ENCODE measurements around the gene CCP110. TPM values are rescaled to one million over a fixed set of nuclear protein-coding genes. Genes with fewer than 3 reads are reported as not detected.
A peak's percentile ranks its signal among the peaks of the same experiment; 100 is the strongest.

CCP110 gene
- total and polyA plus RNA-seq, 2 of the 13 experiments (the other 11 are each of a cell fraction or from before 2014, with no cell fraction given) = 10.0 to 11.1 TPM

GRCh38 chr16:19502395-19503131 lies 21.2 kb upstream of the CCP110 start (continued):
- no peak for TF ChIP-seq MXD4 (CRISPR knock-in tag; IDR thresholded peaks at IDR 0.05)
- TF ChIP-seq ZNF484 (CRISPR knock-in tag; IDR thresholded peaks at IDR 0.05; ENCODE audit: borderline replicate concordance, low read depth) = no peak
- 0 out of 2 replicates have a peak, but pooled peaks have one; percentile 3 for TF ChIP-seq ONECUT2 (CRISPR knock-in tag; IDR thresholded peaks at IDR 0.05)
- no peak for TF ChIP-seq DMAP1 (CRISPR knock-in tag; IDR thresholded peaks at IDR 0.05)
- no peak for TF ChIP-seq POLR2A (IDR thresholded peaks at IDR 0.05; ENCODE audit: insufficient read depth in 1 of 2, low read depth in 2 of 2, low read length in 2 of 2)
- TF ChIP-seq ZNF737 (CRISPR knock-in tag; IDR thresholded peaks at IDR 0.05; ENCODE audit: borderline replicate concordance) = 0 out of 2 replicates have a peak, but pooled peaks have one; percentile 44
- no peak for TF ChIP-seq RFX5 (IDR thresholded peaks at IDR 0.05; ENCODE audit: low read depth, low read length)
- TF ChIP-seq ZNF121 (CRISPR knock-in tag; IDR thresholded peaks at IDR 0.05) = peak; percentile 99
- no peak for TF ChIP-seq CHD4 (IDR thresholded peaks at IDR 0.05; ENCODE audit: borderline replicate concordance, low read length)
- no peak for TF ChIP-seq ZNF3 (CRISPR knock-in tag; IDR thresholded peaks at IDR 0.05)
- no peak for TF ChIP-seq SPEN (CRISPR knock-in tag; IDR thresholded peaks at IDR 0.05; ENCODE audit: low read depth)
- TF ChIP-seq SYNCRIP (IDR thresholded peaks at IDR 0.05; ENCODE audit: insufficient read depth, low read depth, low read length) = no peak
- TF ChIP-seq ZNF205 (CRISPR knock-in tag; IDR thresholded peaks at IDR 0.05) = 0 out of 2 replicates have a peak, but pooled peaks have one; percentile 32
- TF ChIP-seq TRIM24 (CRISPR knock-in tag; IDR thresholded peaks at IDR 0.05) = no peak

DNA sequence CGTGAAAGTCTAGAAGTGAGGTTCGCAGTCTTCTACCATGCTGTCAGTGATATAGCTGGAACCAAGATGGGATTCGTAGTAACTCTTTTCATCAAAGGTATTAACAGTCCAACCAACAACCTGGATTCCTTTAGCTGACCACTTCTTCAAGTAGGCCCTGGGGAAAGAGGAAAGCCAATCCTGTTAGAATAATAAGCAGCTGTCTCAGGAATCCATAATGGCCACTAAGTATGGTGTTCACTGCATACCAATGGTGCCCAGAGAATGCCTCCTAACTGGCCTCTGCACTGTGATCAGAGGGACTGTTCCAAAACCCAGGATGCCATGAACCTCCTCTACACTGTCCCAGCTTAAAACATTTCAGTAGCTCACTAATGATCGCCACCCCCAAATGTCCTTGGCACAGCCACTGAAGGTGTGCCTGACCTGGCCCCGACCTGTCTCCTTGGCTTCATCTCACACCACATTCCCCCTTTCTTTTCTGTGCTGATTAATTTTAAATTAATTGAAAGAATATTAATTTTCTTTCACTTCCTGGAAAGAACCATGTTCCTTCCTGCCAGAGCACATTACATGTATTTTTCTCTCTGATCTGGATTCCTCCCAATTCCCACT lies 20.2 kb upstream of the CCP110 start:
- Histone ChIP-seq H3K4me2 (ENCODE audit: low read depth, low read length) (no peak overlapping the region), H3K27me3 (ENCODE audit: control insufficient read depth in 1 of 2, insufficient read depth in 2 of 2, low read length in 2 of 2) (no peaks in the 10 kb centered on the region), H4K20me1 (ENCODE audit: insufficient read depth, low read length) (no peaks in the 10 kb centered on the region), H2AFZ (ENCODE audit: low read length) (no peak overlapping the region), H3K27ac (ENCODE audit: extremely low read length, insufficient read depth, low read length) (no peak overlapping the region), H3K9ac (ENCODE audit: insufficient read depth, low read depth, low read length) (no peak overlapping the region), H3K36me3 (replicated peaks in 1 of 2; ENCODE audit: control insufficient read depth in 1 of 2, insufficient read depth in 2 of 2, low read length in 2 of 2) (peaks cover 23 to 56% of the 10 kb centered on the region in 2 experiments), H3K4me1 (ENCODE audit: insufficient read depth, low read length) (no peaks in the 10 kb centered on the region), H3K4me3 (replicated peaks in 1 of 3; ENCODE audit: insufficient read depth in 1 of 3, low read depth in 2 of 3, low read length in 3 of 3) (no peak overlapping the region), H3K79me2 (ENCODE audit: insufficient read depth, low read length) (no peaks in the 10 kb centered on the region), H3K9me3 (ENCODE audit: low read length) (no peaks in the 10 kb centered on the region)
- no peak for TF ChIP-seq PHB2 (IDR thresholded peaks at IDR 0.05; ENCODE audit: partially characterized antibody)
- intact Hi-C loops (cut with micrococcal nuclease; ENCODE audit: unreplicated experiment) (no loop called here), in situ Hi-C loops (cut with HindIII; ENCODE audit: extremely low pct_ligation_motif_present, low pct_unique_long_range_greater_than_20kb) (loop anchor here (5.0 to 10.0 kb wide), 3 partner anchors 116 to 416 kb away; no protein-coding TSS in a partner anchor)
- ChIA-PET POLR2A (no interaction called here), CTCF (ENCODE audit: low intra/inter-chr PET ratio, low total read pairs) (interaction anchor here (2.0 to 3.8 kb wide), 3 partner anchors 103 to 417 kb away, joined by 12 to 77 read pairs (median 14); no protein-coding TSS in a partner anchor)
- WGBS (ENCODE audit: low lambda C conversion rate) = 94% methylated on average over 5 of the region's 5 CpGs
- no TSS peak for BruUV-seq (replicated peaks)
- no peak for DNase-seq (ENCODE audit: low spot score)
- no peak for ATAC-seq
- FAIRE-seq = no peak
